Mesenchymal stem cell (in vitro differentiated cells and primary cell): ENCODE data around the gene MEIS2.
A peak's percentile ranks its signal among the peaks of the same experiment; 100 is the strongest.

Experiments
- DNase-seq: peaks from one replicate; pipeline ENCODE4 v3.0.0-alpha.2; 2013
- H2AFZ ChIP-seq: one replicate; pipeline ENCODE4 v1.6.1; 2013; ENCODE audit warnings: low read depth, mild to moderate bottlenecking, control low read depth, inconsistent platforms, low read length, moderate library complexity
- H2AK5ac ChIP-seq: 2 replicates; pipeline ENCODE4 v1.6.1; 2013; ENCODE audit warnings: low read length, moderate library complexity, mild to moderate bottlenecking, inconsistent platforms; ENCODE audit not compliant: severe bottlenecking
- H2BK120ac ChIP-seq: one replicate; pipeline ENCODE4 v1.6.1; 2013; ENCODE audit warnings: low read depth, mild to moderate bottlenecking, inconsistent platforms, low read length, moderate library complexity
- H2BK12ac ChIP-seq, 2 experiments: one replicate each; pipeline ENCODE4 v1.6.1; 2013; ENCODE audit warnings: inconsistent platforms in 2 of 2, low read length in 2 of 2, mild to moderate bottlenecking in 2 of 2, moderate library complexity in 2 of 2, control low read depth in 1 of 2
- H2BK15ac ChIP-seq: one replicate; pipeline ENCODE4 v1.6.1; 2013; ENCODE audit warnings: mild to moderate bottlenecking, low read depth, inconsistent platforms; ENCODE audit not compliant: poor library complexity, severe bottlenecking
- H2BK5ac ChIP-seq: 2 replicates; pipeline ENCODE4 v1.6.1; 2013; ENCODE audit warnings: low read depth, mild to moderate bottlenecking, low read length, control low read depth, inconsistent platforms; ENCODE audit not compliant: poor library complexity, severe bottlenecking
- H3K14ac ChIP-seq, 2 experiments: one replicate each; pipeline ENCODE4 v1.6.1; 2013; ENCODE audit warnings: inconsistent platforms in 2 of 2, low read length in 2 of 2, control low read depth in 1 of 2, mild to moderate bottlenecking in 1 of 2, moderate library complexity in 1 of 2
- H3K18ac ChIP-seq, 2 experiments: one replicate each; pipeline ENCODE4 v1.6.1; 2013; ENCODE audit warnings: inconsistent platforms in 2 of 2, low read length in 2 of 2, control low read depth in 1 of 2, low read depth in 1 of 2, mild to moderate bottlenecking in 1 of 2
- H3K23ac ChIP-seq, 2 experiments: one replicate each; pipeline ENCODE4 v1.6.1; 2013; ENCODE audit warnings: inconsistent platforms in 2 of 2, low read length in 2 of 2, mild to moderate bottlenecking in 2 of 2, moderate library complexity in 2 of 2, control low read depth in 1 of 2
- H3K27ac ChIP-seq: 2 replicates; pipeline ENCODE4 v1.5.1; 2013; ENCODE audit warnings: mild to moderate bottlenecking, moderate library complexity, low read length, control low read depth, inconsistent platforms; ENCODE audit not compliant: poor library complexity, severe bottlenecking
- H3K27me3 ChIP-seq, 2 experiments: 2 replicates each; pipeline versions ENCODE4 v1.6.1 to v1.7.0; 2013; ENCODE audit warnings: low read length in 2 of 2, mild to moderate bottlenecking in 2 of 2, moderate library complexity in 2 of 2, control low read depth in 1 of 2, inconsistent platforms in 1 of 2; ENCODE audit not compliant: control insufficient read depth in 1 of 2, insufficient read depth in 1 of 2
- H3K36me3 ChIP-seq, 2 experiments: 2 replicates each; pipeline versions ENCODE4 v1.6.1 to v1.7.0; 2013; ENCODE audit warnings: low read length in 2 of 2, control low read depth in 1 of 2, inconsistent platforms in 1 of 2, low read depth in 1 of 2, mild to moderate bottlenecking in 1 of 2; ENCODE audit not compliant: insufficient read depth in 2 of 2, control insufficient read depth in 1 of 2
- H3K4ac ChIP-seq, 2 experiments: one replicate each; pipeline ENCODE4 v1.6.1; 2013; ENCODE audit warnings: inconsistent platforms in 2 of 2, low read length in 2 of 2, mild to moderate bottlenecking in 2 of 2, moderate library complexity in 2 of 2, control low read depth in 1 of 2, low read depth in 1 of 2
- H3K4me1 ChIP-seq: 2 replicates; pipeline ENCODE4 v1.6.1; 2013; ENCODE audit warnings: low read depth, low read length, control low read depth; ENCODE audit not compliant: control insufficient read depth, insufficient read depth
- H3K4me2 ChIP-seq: 2 replicates; pipeline ENCODE4 v1.6.1; 2013; ENCODE audit warnings: low read length, mild to moderate bottlenecking, inconsistent platforms; ENCODE audit not compliant: poor library complexity, severe bottlenecking
- H3K4me3 ChIP-seq, 2 experiments: 2 replicates each; pipeline versions ENCODE4 v1.5.1 to v1.7.0; 2013; ENCODE audit warnings: low read length in 2 of 2, mild to moderate bottlenecking in 2 of 2, control low read depth in 1 of 2, low read depth in 1 of 2; ENCODE audit not compliant: insufficient read depth in 1 of 2
- H3K79me1 ChIP-seq: replicated peaks from 2 replicates; pipeline ENCODE4 v1.6.1; 2013; ENCODE audit warnings: mild to moderate bottlenecking, control low read depth, low read length, inconsistent platforms; ENCODE audit not compliant: poor library complexity, severe bottlenecking
- H3K9ac ChIP-seq: 2 replicates; pipeline ENCODE4 v1.7.0; 2013; ENCODE audit warnings: mild to moderate bottlenecking, low read length, moderate library complexity
- H3K9me3 ChIP-seq: 2 replicates; pipeline ENCODE4 v1.7.0; 2013; ENCODE audit warnings: mild to moderate bottlenecking, low read length; ENCODE audit not compliant: control insufficient read depth
- H4K8ac ChIP-seq: one replicate; pipeline ENCODE4 v1.6.1; 2013; ENCODE audit warnings: inconsistent platforms, mild to moderate bottlenecking, low read length, moderate library complexity
- H4K91ac ChIP-seq: one replicate; pipeline ENCODE4 v1.6.1; 2013; ENCODE audit warnings: mild to moderate bottlenecking, low read length, inconsistent platforms
- WGBS: methylation state at CpG from one replicate; pipeline ENCODE4 v1.1.7; 2013; ENCODE audit warnings: mixed read lengths; 5-methylcytosine and 5-hydroxymethylcytosine counted together

MEIS2 gene

DNA sequence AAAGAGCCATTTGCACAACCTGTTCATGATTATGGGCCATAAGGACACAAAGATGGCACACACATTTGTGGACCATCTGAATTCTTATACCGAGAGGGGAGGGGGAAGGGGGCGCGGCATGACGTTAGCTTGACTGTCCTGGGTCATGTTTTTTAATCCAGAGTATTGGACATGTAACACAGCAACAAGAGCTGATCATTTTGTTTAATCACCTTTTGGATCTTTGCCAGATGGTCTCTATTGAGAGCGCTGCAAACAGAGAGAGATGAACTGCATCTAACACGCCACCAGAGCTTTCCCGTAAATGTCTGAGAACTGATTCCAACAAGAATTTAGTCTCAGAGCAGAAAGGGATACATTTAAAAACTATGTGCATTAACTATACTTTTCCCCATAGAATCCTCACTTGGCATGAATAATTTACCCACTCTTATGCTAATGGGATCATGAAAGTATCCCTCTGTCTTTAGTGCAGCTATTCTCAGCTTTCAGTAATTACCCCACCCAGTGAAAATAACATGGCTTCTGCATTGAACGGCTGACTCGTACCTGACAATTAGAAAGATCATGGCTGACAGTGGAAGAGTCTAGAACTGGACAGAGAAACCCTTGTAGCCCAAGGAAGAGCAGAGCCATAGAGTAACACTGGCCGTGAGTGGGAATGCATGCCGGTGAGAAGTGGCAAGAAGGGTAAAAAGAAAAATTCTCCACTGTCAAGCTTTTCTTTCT, 22.6 kb downstream of the MEIS2 start:
- Histone ChIP-seq H3K4me2 (no peak overlapping the region), H3K9me3 (no peaks in the 10 kb centered on the region), H3K4ac (no peak overlapping the region), H3K36me3 (peaks cover 0 to 48% of the 10 kb centered on the region in 2 experiments), H3K4me1 (no peaks in the 10 kb centered on the region), H3K27ac (no peak overlapping the region), H3K23ac (no peak overlapping the region), H3K14ac (no peak overlapping the region), H3K79me1 (peaks cover 26% of the 10 kb centered on the region), H3K18ac (no peak overlapping the region), H4K91ac (no peak overlapping the region), H2BK15ac (no peak overlapping the region), H2BK5ac (no peak overlapping the region), H3K27me3 (no peaks in the 10 kb centered on the region), H2BK12ac (no peak overlapping the region), H2AK5ac (no peak overlapping the region), H3K4me3 (no peak overlapping the region), H3K9ac (no peak overlapping the region), H4K8ac (no peak overlapping the region), H2BK120ac (no peak overlapping the region), H2AFZ (no peak overlapping the region)
- WGBS = 97% methylated on average over 8 of the region's 11 CpGs
- DNase-seq = no peak

DNA sequence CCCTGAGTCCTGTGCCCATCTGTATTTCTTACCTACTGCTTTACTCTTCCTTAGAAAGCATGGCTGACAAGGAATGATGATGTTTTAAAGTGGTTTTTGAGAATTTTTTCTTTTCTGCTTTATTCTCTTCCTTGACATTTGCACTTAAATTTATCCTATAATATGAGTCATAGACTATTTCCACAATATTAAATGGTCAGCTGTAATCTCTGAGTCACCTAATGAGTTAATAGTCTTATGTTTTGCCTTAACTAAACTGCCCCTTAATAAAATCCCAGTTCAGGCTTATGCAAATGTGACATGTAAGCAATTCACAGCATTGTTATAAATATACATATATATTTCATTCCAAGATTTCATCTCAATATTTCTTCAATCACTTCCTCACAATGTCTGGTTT, 23.8 kb downstream of the MEIS2 start:
- peaks cover 30% of the 10 kb centered on the region for H3K79me1 ChIP-seq
- H2BK120ac ChIP-seq = no peak overlapping the region
- peak overlapping the region; percentile 48 for H3K9ac ChIP-seq
- no peaks in the 10 kb centered on the region for H3K9me3 ChIP-seq
- no peak overlapping the region for H4K8ac ChIP-seq
- H3K4me2 ChIP-seq = no peak overlapping the region
- H2BK12ac ChIP-seq = no peak overlapping the region
- H3K4ac ChIP-seq = no peak overlapping the region
- no peak overlapping the region for H3K4me3 ChIP-seq
- no peak overlapping the region for H2BK5ac ChIP-seq
- no peak overlapping the region for H2AK5ac ChIP-seq
- H3K23ac ChIP-seq = no peak overlapping the region
- H2BK15ac ChIP-seq = no peak overlapping the region
- no peak overlapping the region for H2AFZ ChIP-seq
- H3K27ac ChIP-seq = no peak overlapping the region
- H4K91ac ChIP-seq = no peak overlapping the region
- no peaks in the 10 kb centered on the region for H3K4me1 ChIP-seq
- peaks cover 0 to 45% of the 10 kb centered on the region in 2 experiments for H3K36me3 ChIP-seq
- H3K14ac ChIP-seq = no peak overlapping the region
- H3K18ac ChIP-seq = no peak overlapping the region
- peak; percentile 53 for DNase-seq
- H3K27me3 ChIP-seq = no peaks in the 10 kb centered on the region

DNA sequence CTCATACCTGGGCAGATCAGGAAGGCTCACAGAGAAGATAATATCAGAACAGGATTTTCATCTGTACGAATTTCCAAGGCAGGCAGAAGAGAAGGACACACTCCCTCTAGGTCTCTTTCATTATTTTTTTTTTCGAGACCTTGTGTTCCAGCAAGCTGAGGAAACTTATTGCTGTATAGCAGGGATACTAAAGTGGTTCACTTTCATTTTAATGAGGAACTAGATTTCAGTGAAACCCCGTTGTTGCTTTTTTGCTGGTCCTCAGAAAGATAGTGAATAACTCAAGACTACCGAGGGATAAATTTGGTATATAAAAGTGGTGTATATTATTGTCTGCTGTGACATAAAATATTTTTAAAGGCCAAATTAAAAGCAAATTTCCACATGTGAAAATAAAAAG, 24.6 kb downstream of the MEIS2 start:
- H3K23ac ChIP-seq = no peak overlapping the region
- H2AK5ac ChIP-seq = no peak overlapping the region
- H3K27me3 ChIP-seq = no peaks in the 10 kb centered on the region
- H3K36me3 ChIP-seq = peaks cover 0 to 45% of the 10 kb centered on the region in 2 experiments
- no peak overlapping the region for H3K27ac ChIP-seq
- no peak overlapping the region for H2BK15ac ChIP-seq
- H2BK5ac ChIP-seq = no peak overlapping the region
- no peak overlapping the region for H3K4ac ChIP-seq
- H2BK12ac ChIP-seq = no peak overlapping the region
- H2AFZ ChIP-seq = no peak overlapping the region
- no peak overlapping the region for H2BK120ac ChIP-seq
- no peaks in the 10 kb centered on the region for H3K4me1 ChIP-seq
- no peaks in the 10 kb centered on the region for H3K9me3 ChIP-seq
- 95% methylated on average over 4 of the region's 4 CpGs for WGBS
- no peak overlapping the region for H3K18ac ChIP-seq
- H3K79me1 ChIP-seq = peaks cover 30% of the 10 kb centered on the region
- no peak for DNase-seq
- no peak overlapping the region for H3K4me2 ChIP-seq
- H3K9ac ChIP-seq = no peak overlapping the region
- H3K14ac ChIP-seq = no peak overlapping the region
- H4K8ac ChIP-seq = no peak overlapping the region
- no peak overlapping the region for H3K4me3 ChIP-seq
- no peak overlapping the region for H4K91ac ChIP-seq

DNA sequence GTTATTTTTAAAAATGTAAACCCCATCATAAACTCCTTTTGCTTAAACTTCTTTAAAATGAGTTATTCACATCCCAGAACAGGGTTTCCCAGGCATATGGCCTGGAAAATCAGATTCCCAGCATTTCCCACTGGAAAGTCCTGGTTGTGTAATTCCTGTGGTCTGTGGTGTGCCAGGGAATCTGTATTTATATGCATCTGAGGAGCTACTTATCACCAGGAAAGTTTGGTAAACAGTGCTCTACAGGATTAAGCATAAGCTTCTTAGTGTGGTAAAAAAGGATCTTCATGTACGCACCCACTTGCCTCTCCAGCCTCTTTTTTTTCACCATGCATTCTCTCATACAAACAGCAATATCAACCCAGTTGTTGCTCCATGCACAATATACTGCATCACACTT, 28.2 kb downstream of the MEIS2 start:
- no peak overlapping the region for H3K27ac ChIP-seq
- H3K9me3 ChIP-seq = no peaks in the 10 kb centered on the region
- H4K8ac ChIP-seq = no peak overlapping the region
- no peak overlapping the region for H3K4me2 ChIP-seq
- H4K91ac ChIP-seq = no peak overlapping the region
- DNase-seq = peak; percentile 80
- H3K4me3 ChIP-seq = no peak overlapping the region
- H3K36me3 ChIP-seq = peaks cover 0 to 68% of the 10 kb centered on the region in 2 experiments
- no peak overlapping the region for H2BK5ac ChIP-seq
- H3K27me3 ChIP-seq = no peaks in the 10 kb centered on the region
- no peak overlapping the region for H3K14ac ChIP-seq
- H2BK120ac ChIP-seq = no peak overlapping the region
- H2AK5ac ChIP-seq = no peak overlapping the region
- H3K9ac ChIP-seq = no peak overlapping the region
- no peak overlapping the region for H3K18ac ChIP-seq
- no peak overlapping the region for H3K4ac ChIP-seq
- H2BK12ac ChIP-seq = no peak overlapping the region
- no peaks in the 10 kb centered on the region for H3K4me1 ChIP-seq
- H2AFZ ChIP-seq = no peak overlapping the region
- H2BK15ac ChIP-seq = no peak overlapping the region
- H3K79me1 ChIP-seq = peaks cover 28% of the 10 kb centered on the region
- WGBS = 72% methylated on average over 1 of the region's 1 CpG
- no peak overlapping the region for H3K23ac ChIP-seq
